HCT116 (cell line): ENCODE measurements around the gene PSMD3.

Experiments used
- CEBPB ChIP-seq: IDR thresholded peaks from 2 replicates; pipeline ENCODE4 v1.6.1; 2012; ENCODE audit warnings: low read depth
- POLR2A ChIP-seq: IDR thresholded peaks from 2 replicates; pipeline ENCODE4 v1.7.0; 2011; ENCODE audit warnings: borderline replicate concordance; ENCODE audit not compliant: insufficient read depth, insufficient read length; ENCODE audit errors: extremely low read depth
- POLR2AphosphoS5 ChIP-seq: IDR thresholded peaks from 2 replicates; pipeline ENCODE4 v1.6.1; 2011; ENCODE audit warnings: mild to moderate bottlenecking, low read depth, low read length, moderate library complexity
- TF ChIP-seq, protein P1 (sequence below), 3 experiments: fragments of 200-600 bp in 1 of 3; sonication (generic) in 1 of 3; IDR thresholded peaks in 2 of 3; conservative IDR thresholded peaks in 1 of 3; 2 replicates each; pipeline ENCODE4 v1.5.1; 2012 to 2017; ENCODE audit warnings: low read depth in 2 of 3, low read length in 2 of 3, antibody characterized with exemption in 1 of 3, borderline replicate concordance in 1 of 3, control low read depth in 1 of 3, mild to moderate bottlenecking in 1 of 3, mixed read lengths in 1 of 3, mixed run types in 1 of 3, moderate library complexity in 1 of 3; ENCODE audit not compliant: insufficient read depth in 1 of 3
- TF ChIP-seq, protein P2 (sequence below): IDR thresholded peaks from 2 replicates; pipeline ENCODE4 v1.6.1; 2012; ENCODE audit warnings: low read depth

DNA sequence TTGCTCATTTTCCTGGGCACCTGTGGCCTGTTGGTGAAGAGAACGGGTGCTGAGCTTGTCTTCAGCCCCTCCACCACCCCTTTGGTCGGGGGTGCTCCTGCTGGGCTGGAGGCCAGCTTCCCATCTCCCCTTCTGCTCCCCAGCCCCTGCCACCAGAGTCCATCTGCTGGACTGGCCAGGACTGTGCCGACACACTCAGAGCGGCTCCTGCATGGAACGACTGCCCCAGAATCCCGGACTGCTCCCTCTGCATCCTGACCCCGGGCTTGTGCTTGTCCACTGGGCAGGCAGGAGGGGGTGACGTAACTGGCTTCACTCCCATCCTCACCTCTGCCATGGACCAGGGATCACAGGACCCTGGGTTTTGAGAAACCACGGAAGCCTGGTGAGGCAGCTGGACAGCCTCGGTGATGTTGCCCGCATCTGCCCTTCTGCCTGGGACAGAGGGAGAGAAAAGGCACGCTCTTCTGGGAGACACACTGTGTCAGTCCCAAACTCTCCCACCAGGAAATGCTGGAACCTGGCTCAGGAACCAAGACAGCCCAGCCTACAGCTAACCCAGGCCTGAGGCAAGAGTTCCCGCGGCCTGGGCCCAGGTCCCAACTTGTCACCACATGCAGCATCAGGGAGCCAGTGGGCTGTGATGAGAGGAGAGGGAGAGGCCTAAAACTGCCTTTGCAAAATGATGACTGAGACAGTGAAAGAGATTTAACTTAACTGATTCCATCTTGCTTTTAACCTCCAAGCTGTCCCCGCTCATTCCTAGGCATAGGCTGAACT lies 33.9 kb upstream of the PSMD3 start:
- TF ChIP-seq, protein P1, sequence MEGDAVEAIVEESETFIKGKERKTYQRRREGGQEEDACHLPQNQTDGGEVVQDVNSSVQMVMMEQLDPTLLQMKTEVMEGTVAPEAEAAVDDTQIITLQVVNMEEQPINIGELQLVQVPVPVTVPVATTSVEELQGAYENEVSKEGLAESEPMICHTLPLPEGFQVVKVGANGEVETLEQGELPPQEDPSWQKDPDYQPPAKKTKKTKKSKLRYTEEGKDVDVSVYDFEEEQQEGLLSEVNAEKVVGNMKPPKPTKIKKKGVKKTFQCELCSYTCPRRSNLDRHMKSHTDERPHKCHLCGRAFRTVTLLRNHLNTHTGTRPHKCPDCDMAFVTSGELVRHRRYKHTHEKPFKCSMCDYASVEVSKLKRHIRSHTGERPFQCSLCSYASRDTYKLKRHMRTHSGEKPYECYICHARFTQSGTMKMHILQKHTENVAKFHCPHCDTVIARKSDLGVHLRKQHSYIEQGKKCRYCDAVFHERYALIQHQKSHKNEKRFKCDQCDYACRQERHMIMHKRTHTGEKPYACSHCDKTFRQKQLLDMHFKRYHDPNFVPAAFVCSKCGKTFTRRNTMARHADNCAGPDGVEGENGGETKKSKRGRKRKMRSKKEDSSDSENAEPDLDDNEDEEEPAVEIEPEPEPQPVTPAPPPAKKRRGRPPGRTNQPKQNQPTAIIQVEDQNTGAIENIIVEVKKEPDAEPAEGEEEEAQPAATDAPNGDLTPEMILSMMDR (IDR thresholded peaks at IDR 0.05 in 2 of 3, conservative IDR thresholded peaks at IDR 0.05 in 1 of 3; ENCODE audit: borderline replicate concordance in 1 of 3, insufficient read depth in 1 of 3, low read depth in 2 of 3, low read length in 2 of 3): no peak
- TF ChIP-seq POLR2A (no peak), CEBPB (no peak), POLR2AphosphoS5 (no peak)
- TF ChIP-seq, protein P2, sequence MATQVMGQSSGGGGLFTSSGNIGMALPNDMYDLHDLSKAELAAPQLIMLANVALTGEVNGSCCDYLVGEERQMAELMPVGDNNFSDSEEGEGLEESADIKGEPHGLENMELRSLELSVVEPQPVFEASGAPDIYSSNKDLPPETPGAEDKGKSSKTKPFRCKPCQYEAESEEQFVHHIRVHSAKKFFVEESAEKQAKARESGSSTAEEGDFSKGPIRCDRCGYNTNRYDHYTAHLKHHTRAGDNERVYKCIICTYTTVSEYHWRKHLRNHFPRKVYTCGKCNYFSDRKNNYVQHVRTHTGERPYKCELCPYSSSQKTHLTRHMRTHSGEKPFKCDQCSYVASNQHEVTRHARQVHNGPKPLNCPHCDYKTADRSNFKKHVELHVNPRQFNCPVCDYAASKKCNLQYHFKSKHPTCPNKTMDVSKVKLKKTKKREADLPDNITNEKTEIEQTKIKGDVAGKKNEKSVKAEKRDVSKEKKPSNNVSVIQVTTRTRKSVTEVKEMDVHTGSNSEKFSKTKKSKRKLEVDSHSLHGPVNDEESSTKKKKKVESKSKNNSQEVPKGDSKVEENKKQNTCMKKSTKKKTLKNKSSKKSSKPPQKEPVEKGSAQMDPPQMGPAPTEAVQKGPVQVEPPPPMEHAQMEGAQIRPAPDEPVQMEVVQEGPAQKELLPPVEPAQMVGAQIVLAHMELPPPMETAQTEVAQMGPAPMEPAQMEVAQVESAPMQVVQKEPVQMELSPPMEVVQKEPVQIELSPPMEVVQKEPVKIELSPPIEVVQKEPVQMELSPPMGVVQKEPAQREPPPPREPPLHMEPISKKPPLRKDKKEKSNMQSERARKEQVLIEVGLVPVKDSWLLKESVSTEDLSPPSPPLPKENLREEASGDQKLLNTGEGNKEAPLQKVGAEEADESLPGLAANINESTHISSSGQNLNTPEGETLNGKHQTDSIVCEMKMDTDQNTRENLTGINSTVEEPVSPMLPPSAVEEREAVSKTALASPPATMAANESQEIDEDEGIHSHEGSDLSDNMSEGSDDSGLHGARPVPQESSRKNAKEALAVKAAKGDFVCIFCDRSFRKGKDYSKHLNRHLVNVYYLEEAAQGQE: no peak
